ENCODE data around the gene TTC24. TPM values are rescaled to one million over a fixed set of nuclear protein-coding genes. Genes with fewer than 3 reads are reported as not detected.

Gene TTC24
- polyA plus RNA-seq, 1 of the 3 experiments (the other 2 are of a cell fraction) = not detected

DNA sequence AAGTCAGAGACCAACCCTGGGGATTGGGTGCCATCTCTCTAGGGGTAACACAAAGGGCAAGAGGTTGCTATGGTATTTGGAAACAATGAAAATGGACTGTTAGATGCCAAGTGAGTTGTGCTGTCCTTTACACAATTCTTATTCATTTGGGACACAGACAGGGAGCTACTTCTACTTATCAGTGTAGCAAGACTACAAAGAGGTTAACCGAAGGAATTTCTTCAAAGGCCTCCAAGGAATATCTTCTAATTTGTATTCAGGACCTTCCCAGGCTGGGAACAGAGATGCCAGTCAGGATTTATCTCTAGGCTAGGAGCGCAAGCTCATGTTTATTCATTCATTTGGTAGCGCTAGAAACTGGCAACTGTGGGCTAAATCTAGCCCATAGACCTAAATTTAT, 14.7 kb downstream of the TTC24 start:
- CTCF ChIA-PET = interaction anchor here (1.0 to 5.6 kb wide), 8 partner anchors 8 to 65 kb away, joined by 3 to 42 read pairs (median 4); partner anchors contain the start of gene BCAN

DNA sequence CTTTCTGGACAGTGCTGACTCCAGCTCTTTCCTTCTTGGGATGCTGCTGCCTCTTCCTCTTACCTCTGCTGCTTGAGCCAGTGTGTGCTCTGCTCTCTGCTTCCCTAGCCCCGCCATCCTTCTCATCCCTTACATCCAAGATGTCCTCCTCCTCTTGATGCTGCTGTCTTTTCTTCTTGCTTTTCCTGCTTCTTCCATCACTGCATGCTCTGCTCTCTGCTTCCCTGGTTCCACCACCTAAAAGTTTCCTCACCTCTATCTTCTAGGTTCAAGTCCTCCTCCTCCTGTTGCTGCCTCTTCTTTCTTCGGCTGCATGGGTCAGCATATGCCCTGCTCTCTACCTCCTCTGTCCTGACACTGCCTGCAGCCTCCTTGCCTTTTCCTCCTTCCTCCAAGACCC, 15.5 kb downstream of the TTC24 start:
- 91% methylated on average over 2 of the region's 2 CpGs for WGBS (ENCODE audit: low lambda C conversion rate)
- TF ChIP-seq POLR2AphosphoS5 (IDR thresholded peaks at IDR 0.05; ENCODE audit: low read depth, low read length) (0 out of 2 replicates have a peak, but pooled peaks have one; percentile 8), RCOR1 (IDR thresholded peaks at IDR 0.05; ENCODE audit: low read length) (no peak)
- Histone ChIP-seq H3K4me3 (ENCODE audit: low read depth in 2 of 2, low read length in 1 of 2) (no peak overlapping the region), H3K27me3 (ENCODE audit: insufficient read depth) (no peaks in the 10 kb centered on the region), H4K20me1 (ENCODE audit: insufficient read depth) (no peaks in the 10 kb centered on the region), H3K4me2 (no peak overlapping the region), H2AFZ (ENCODE audit: low read depth) (no peak overlapping the region), H3F3A (replicated peaks; ENCODE audit: insufficient read depth) (peaks cover 17% of the 10 kb centered on the region), H3K9me3 (no peaks in the 10 kb centered on the region), H3K79me2 (ENCODE audit: insufficient read depth) (peaks cover 31% of the 10 kb centered on the region), H3K27ac (ENCODE audit: low read depth in 2 of 2, low read length in 1 of 2) (no peak overlapping the region), H3K36me3 (replicated peaks in 1 of 2; ENCODE audit: control insufficient read depth in 1 of 2, insufficient read depth in 2 of 2, low read length in 1 of 2) (peaks cover 47 to 63% of the 10 kb centered on the region in 2 experiments), H3K9ac (no peak overlapping the region), H3K9me2 (no peaks in the 10 kb centered on the region), H3K4me1 (ENCODE audit: control insufficient read depth in 1 of 2, insufficient read depth in 2 of 2, low read depth in 1 of 2, low read length in 1 of 2) (peaks cover under 1 to 20% of the 10 kb centered on the region in 2 experiments; a peak in 3 of 4 replicates)
- ChIA-PET CTCF (interaction anchor here (1.0 to 5.6 kb wide), 6 partner anchors 8 to 29 kb away, joined by 3 to 42 read pairs (median 5); no protein-coding TSS in a partner anchor), POLR2A (interaction anchor here (0.6 kb wide), 1 partner anchor 298 kb away, joined by 3 read pairs; no protein-coding TSS in a partner anchor)
- DNase-seq = no peak

More for the DNA sequence above, 14.7 kb downstream of the TTC24 start:
- POLR2A ChIA-PET = interaction anchor here (0.6 kb wide), 1 partner anchor 297 kb away, joined by 3 read pairs; no protein-coding TSS in a partner anchor
- H3K9me3 ChIP-seq = no peaks in the 10 kb centered on the region
- DNase-seq = no peak
- no peak overlapping the region for H3K4me2 ChIP-seq
- H3K4me1 ChIP-seq (ENCODE audit: control insufficient read depth in 1 of 2, insufficient read depth in 2 of 2, low read depth in 1 of 2, low read length in 1 of 2) = peaks cover 0 to 16% of the 10 kb centered on the region in 2 experiments; a peak in 2 of 4 replicates
- H4K20me1 ChIP-seq (ENCODE audit: insufficient read depth) = no peaks in the 10 kb centered on the region
- H2AFZ ChIP-seq (ENCODE audit: low read depth) = no peak overlapping the region
- no peaks in the 10 kb centered on the region for H3K27me3 ChIP-seq (ENCODE audit: insufficient read depth)
- TF ChIP-seq, protein P1, sequence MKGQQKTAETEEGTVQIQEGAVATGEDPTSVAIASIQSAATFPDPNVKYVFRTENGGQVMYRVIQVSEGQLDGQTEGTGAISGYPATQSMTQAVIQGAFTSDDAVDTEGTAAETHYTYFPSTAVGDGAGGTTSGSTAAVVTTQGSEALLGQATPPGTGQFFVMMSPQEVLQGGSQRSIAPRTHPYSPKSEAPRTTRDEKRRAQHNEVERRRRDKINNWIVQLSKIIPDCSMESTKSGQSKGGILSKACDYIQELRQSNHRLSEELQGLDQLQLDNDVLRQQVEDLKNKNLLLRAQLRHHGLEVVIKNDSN (IDR thresholded peaks at IDR 0.05; ENCODE audit: borderline replicate concordance, low read depth) = no peak
- no peak for TF ChIP-seq ELF1 (IDR thresholded peaks at IDR 0.05)
- no peak for TF ChIP-seq YY1 (IDR thresholded peaks at IDR 0.05; ENCODE audit: low read depth)
- TF ChIP-seq RXRA (IDR thresholded peaks at IDR 0.05; ENCODE audit: borderline replicate concordance, low read depth) = no peak
- no peak for TF ChIP-seq TEAD4 (IDR thresholded peaks at IDR 0.05; ENCODE audit: borderline replicate concordance, insufficient read depth)
- TF ChIP-seq, protein P2, sequence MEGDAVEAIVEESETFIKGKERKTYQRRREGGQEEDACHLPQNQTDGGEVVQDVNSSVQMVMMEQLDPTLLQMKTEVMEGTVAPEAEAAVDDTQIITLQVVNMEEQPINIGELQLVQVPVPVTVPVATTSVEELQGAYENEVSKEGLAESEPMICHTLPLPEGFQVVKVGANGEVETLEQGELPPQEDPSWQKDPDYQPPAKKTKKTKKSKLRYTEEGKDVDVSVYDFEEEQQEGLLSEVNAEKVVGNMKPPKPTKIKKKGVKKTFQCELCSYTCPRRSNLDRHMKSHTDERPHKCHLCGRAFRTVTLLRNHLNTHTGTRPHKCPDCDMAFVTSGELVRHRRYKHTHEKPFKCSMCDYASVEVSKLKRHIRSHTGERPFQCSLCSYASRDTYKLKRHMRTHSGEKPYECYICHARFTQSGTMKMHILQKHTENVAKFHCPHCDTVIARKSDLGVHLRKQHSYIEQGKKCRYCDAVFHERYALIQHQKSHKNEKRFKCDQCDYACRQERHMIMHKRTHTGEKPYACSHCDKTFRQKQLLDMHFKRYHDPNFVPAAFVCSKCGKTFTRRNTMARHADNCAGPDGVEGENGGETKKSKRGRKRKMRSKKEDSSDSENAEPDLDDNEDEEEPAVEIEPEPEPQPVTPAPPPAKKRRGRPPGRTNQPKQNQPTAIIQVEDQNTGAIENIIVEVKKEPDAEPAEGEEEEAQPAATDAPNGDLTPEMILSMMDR (IDR thresholded peaks at IDR 0.05) = no peak
- TF ChIP-seq NFIC (IDR thresholded peaks at IDR 0.05; ENCODE audit: borderline replicate concordance) = no peak
- no peak for TF ChIP-seq RFX5 (IDR thresholded peaks at IDR 0.05; ENCODE audit: low read length)
- no peak overlapping the region for H3K27ac ChIP-seq (ENCODE audit: low read depth in 2 of 2, low read length in 1 of 2)
- peaks cover 13% of the 10 kb centered on the region for H3F3A ChIP-seq (replicated peaks; ENCODE audit: insufficient read depth)
- no peaks in the 10 kb centered on the region for H3K9me2 ChIP-seq
- H3K9ac ChIP-seq = no peak overlapping the region
- peaks cover 42 to 63% of the 10 kb centered on the region in 2 experiments for H3K36me3 ChIP-seq (replicated peaks in 1 of 2; ENCODE audit: control insufficient read depth in 1 of 2, insufficient read depth in 2 of 2, low read length in 1 of 2)
- peaks cover 23% of the 10 kb centered on the region for H3K79me2 ChIP-seq (ENCODE audit: insufficient read depth)
- H3K4me3 ChIP-seq (ENCODE audit: low read depth in 2 of 2, low read length in 1 of 2) = no peak overlapping the region
- 98% methylated on average over 3 of the region's 3 CpGs for WGBS (ENCODE audit: low lambda C conversion rate)

Data from SK-N-SH (cell line).